Vagina (tissue), 2 donors: Measurements from ENCODE around the gene ADCY7. TPM values are rescaled to one million over a fixed set of nuclear protein-coding genes. Genes with fewer than 3 reads are reported as not detected.

Experiments used
- DNase-seq, 2 donors: peaks; one replicate each; pipeline ENCODE4 v3.0.0-alpha.2; 2017; ENCODE audit errors: extremely low spot score in 2 of 2
- H3K27ac ChIP-seq: fragments of 200-600 bp; sonication (generic); one replicate; pipeline ENCODE4 v1.5.1; 2019
- H3K27me3 ChIP-seq: fragments of 200-600 bp; sonication (generic); one replicate; pipeline ENCODE4 v1.5.1; 2019
- H3K36me3 ChIP-seq, 2 donors: fragments of 200-600 bp; sonication (generic); one replicate each; pipeline ENCODE4 v1.5.1; 2017 to 2019
- H3K4me1 ChIP-seq: fragments of 200-600 bp; sonication (generic); one replicate; pipeline ENCODE4 v1.5.1; 2019
- H3K4me3 ChIP-seq, 2 donors: fragments of 200-600 bp; sonication (generic); 1 replicate in 1 of 2; 2 replicates in 1 of 2; pipeline ENCODE4 v1.5.1; 2016 to 2019
- H3K9me3 ChIP-seq: fragments of 200-600 bp; sonication (generic); one replicate; pipeline ENCODE4 v1.5.1; 2019
- CTCF ChIP-seq, 3 experiments: fragments of 450-650 bp in 2 of 3; fragments of 200-600 bp in 1 of 3; sonication (generic) in 1 of 3; IDR thresholded peaks; one replicate each; pipeline ENCODE4 v1.5.1; 2017 to 2019; ENCODE audit warnings: antibody characterized with exemption in 3 of 3, mild to moderate bottlenecking in 2 of 3, moderate library complexity in 2 of 3
- POLR2A ChIP-seq, 2 donors: fragments of 450-650 bp; IDR thresholded peaks; one replicate each; pipeline ENCODE4 v1.6.1; 2017; ENCODE audit warnings: antibody characterized with exemption in 2 of 2, mild to moderate bottlenecking in 2 of 2, moderate library complexity in 2 of 2
- POLR2AphosphoS5 ChIP-seq, 2 donors: sonication (generic); formaldehyde crosslinking; IDR thresholded peaks; one replicate each; pipeline ENCODE4 v1.9.0; 2017; ENCODE audit warnings: antibody characterized with exemption in 2 of 2, mild to moderate bottlenecking in 2 of 2, low read depth in 1 of 2; ENCODE audit not compliant: insufficient read depth in 1 of 2
- intact Hi-C: fragments of 100-400 bp; cut with DNase I; formaldehyde crosslinking; loops from one replicate; pipeline ENCODE4 v1.15.1; 2023
- total RNA-seq: library from RNA; depleted of rRNA; stranded (reverse); fragments of >200 nt; gene quantifications from one replicate; pipeline ENCODE4 v1.2.3, GENCODE V29; 2016

The ADCY7 gene
- total RNA-seq, 1 donor from 2014 or later = 18.9 TPM

- Histone ChIP-seq H3K4me3 (no peak overlapping the region), H3K27me3 (no peaks in the 10 kb centered on the region), H3K4me1 (peaks cover 4% of the 10 kb centered on the region), H3K36me3 (no peaks in the 10 kb centered on the region), H3K9me3 (no peaks in the 10 kb centered on the region), H3K27ac (no peak overlapping the region)
- no peak for TF ChIP-seq POLR2A (IDR thresholded peaks at IDR 0.05)
- TF ChIP-seq CTCF (IDR thresholded peaks at IDR 0.05) = no peak
- no peak for TF ChIP-seq POLR2AphosphoS5 (IDR thresholded peaks at IDR 0.05; ENCODE audit: insufficient read depth in 1 of 2, low read depth in 1 of 2)
- DNase-seq = no peak
- intact Hi-C loops = no loop called here
These were observed 9.9 kb downstream of the ADCY7 start for GRCh38 chr16:50276326-50276640.

- H3K9me3 ChIP-seq = no peaks in the 10 kb centered on the region
- H3K4me1 ChIP-seq = peaks cover 4% of the 10 kb centered on the region
- no peak overlapping the region for H3K4me3 ChIP-seq
- no peak overlapping the region for H3K27ac ChIP-seq
- no peaks in the 10 kb centered on the region for H3K36me3 ChIP-seq
- intact Hi-C loops = no loop called here
- TF ChIP-seq POLR2A (IDR thresholded peaks at IDR 0.05) = no peak
- TF ChIP-seq POLR2AphosphoS5 (IDR thresholded peaks at IDR 0.05; ENCODE audit: insufficient read depth in 1 of 2, low read depth in 1 of 2) = no peak
- no peak for TF ChIP-seq CTCF (IDR thresholded peaks at IDR 0.05)
- no peak for DNase-seq
- no peaks in the 10 kb centered on the region for H3K27me3 ChIP-seq
These were observed 10.6 kb downstream of the ADCY7 start for GRCh38 chr16:50276801-50277555.

GRCh38 chr16:50278251-50278650, 11.9 kb downstream of the ADCY7 start:
- Histone ChIP-seq H3K27me3 (no peaks in the 10 kb centered on the region), H3K4me1 (peaks cover 9% of the 10 kb centered on the region), H3K27ac (no peak overlapping the region), H3K4me3 (no peak overlapping the region), H3K9me3 (no peaks in the 10 kb centered on the region), H3K36me3 (no peaks in the 10 kb centered on the region)
- TF ChIP-seq POLR2A (IDR thresholded peaks at IDR 0.05) = no peak
- no peak for TF ChIP-seq CTCF (IDR thresholded peaks at IDR 0.05)
- no peak for TF ChIP-seq POLR2AphosphoS5 (IDR thresholded peaks at IDR 0.05; ENCODE audit: insufficient read depth in 1 of 2, low read depth in 1 of 2)
- intact Hi-C loops = no loop called here
- no peak for DNase-seq

- H3K27me3 ChIP-seq = no peaks in the 10 kb centered on the region
- TF ChIP-seq POLR2AphosphoS5 (IDR thresholded peaks at IDR 0.05; ENCODE audit: insufficient read depth in 1 of 2, low read depth in 1 of 2) (no peak), CTCF (IDR thresholded peaks at IDR 0.05) (no peak), POLR2A (IDR thresholded peaks at IDR 0.05) (no peak)
- H3K27ac ChIP-seq = no peak overlapping the region
- H3K36me3 ChIP-seq = no peaks in the 10 kb centered on the region
- H3K4me3 ChIP-seq = no peak overlapping the region
- H3K4me1 ChIP-seq = peaks cover 21% of the 10 kb centered on the region
- no peaks in the 10 kb centered on the region for H3K9me3 ChIP-seq
- no peak for DNase-seq
- intact Hi-C loops = no loop called here
These were observed 13.1 kb downstream of the ADCY7 start for GRCh38 chr16:50279504-50279865.

- Histone ChIP-seq H3K27ac (no peak overlapping the region), H3K27me3 (no peaks in the 10 kb centered on the region), H3K36me3 (no peaks in the 10 kb centered on the region), H3K9me3 (no peaks in the 10 kb centered on the region), H3K4me1 (peaks cover 17% of the 10 kb centered on the region), H3K4me3 (no peak overlapping the region)
- DNase-seq = no peak
- intact Hi-C loops = loop anchor here (5.0 kb wide), 1 partner anchor 291 kb away; no protein-coding TSS in a partner anchor
- no peak for TF ChIP-seq POLR2AphosphoS5 (IDR thresholded peaks at IDR 0.05; ENCODE audit: insufficient read depth in 1 of 2, low read depth in 1 of 2)
- TF ChIP-seq CTCF (IDR thresholded peaks at IDR 0.05) = no peak
- TF ChIP-seq POLR2A (IDR thresholded peaks at IDR 0.05) = no peak
These were observed 14.6 kb downstream of the ADCY7 start for GRCh38 chr16:50280932-50281331.
